GM23338 (cell line): ENCODE measurements around the gene DIAPH3. TPM values are rescaled to one million over a fixed set of nuclear protein-coding genes. Genes with fewer than 3 reads are reported as not detected.

ENCODE experiments used
- ATAC-seq: fragments of 200-7000 bp; cut with Tn5 transposase; 3 replicates; pipeline ENCODE4 v1.9.1; 2020
- DNase-seq: peaks from one replicate; pipeline ENCODE4 v3.0.0-alpha.2; 2015; ENCODE audit warnings: low spot score
- H2AFZ ChIP-seq: fragments of 200-600 bp; sonication (generic); 2 replicates; pipeline ENCODE4 v1.8.0; 2016; ENCODE audit warnings: antibody characterized with exemption, mild to moderate bottlenecking, moderate library complexity
- H3F3A ChIP-seq: fragments of 200-600 bp; sonication (generic); replicated peaks from 2 replicates; pipeline ENCODE4 v1.8.0; 2017; ENCODE audit warnings: antibody characterized with exemption, mixed run types, low read depth
- H3K27ac ChIP-seq: fragments of 200-600 bp; sonication (generic); 2 replicates; pipeline ENCODE4 v1.6.1; 2016; ENCODE audit warnings: low read depth
- H3K27me3 ChIP-seq: fragments of 200-600 bp; sonication (generic); 2 replicates; pipeline ENCODE4 v1.8.0; 2016; ENCODE audit warnings: mild to moderate bottlenecking, mixed run types, moderate library complexity; ENCODE audit not compliant: insufficient read depth
- H3K36me3 ChIP-seq: fragments of 200-600 bp; sonication (generic); 2 replicates; pipeline ENCODE4 v1.8.0; 2016; ENCODE audit warnings: mild to moderate bottlenecking; ENCODE audit not compliant: insufficient read depth
- H3K4me1 ChIP-seq: fragments of 200-600 bp; sonication (generic); 2 replicates; pipeline ENCODE4 v1.8.0; 2016; ENCODE audit warnings: mild to moderate bottlenecking, moderate library complexity; ENCODE audit not compliant: insufficient read depth
- H3K4me2 ChIP-seq: fragments of 200-600 bp; sonication (generic); 2 replicates; pipeline ENCODE4 v1.7.1; 2017; ENCODE audit warnings: mixed run types
- H3K4me3 ChIP-seq: fragments of 200-600 bp; sonication (generic); 2 replicates; pipeline ENCODE4 v1.6.1; 2016; ENCODE audit warnings: mixed run types
- H3K79me2 ChIP-seq: fragments of 200-600 bp; sonication (generic); replicated peaks from 2 replicates; pipeline ENCODE4 v1.8.0; 2017; ENCODE audit warnings: mild to moderate bottlenecking; ENCODE audit not compliant: insufficient read depth
- H3K9me2 ChIP-seq: fragments of 200-600 bp; sonication (generic); 2 replicates; pipeline ENCODE4 v1.8.0; 2017; ENCODE audit not compliant: insufficient read depth
- H4K20me1 ChIP-seq: fragments of 200-600 bp; sonication (generic); replicated peaks from 2 replicates; pipeline ENCODE4 v1.8.0; 2017; ENCODE audit warnings: mild to moderate bottlenecking; ENCODE audit not compliant: insufficient read depth
- H3K27ac Mint-ChIP-seq: 2 replicates; pipeline ENCODE4 v1.8.0; 2020; ENCODE audit warnings: inconsistent platforms, mild to moderate bottlenecking, moderate library complexity, mixed read lengths
- H3K27me3 Mint-ChIP-seq: 3 replicates; pipeline ENCODE4 v1.8.0; 2022; ENCODE audit warnings: low read depth, mild to moderate bottlenecking, moderate library complexity, mixed read lengths, inconsistent platforms; ENCODE audit not compliant: insufficient read depth, poor library complexity
- H3K36me3 Mint-ChIP-seq: 3 replicates; pipeline ENCODE4 v1.8.0; 2021; ENCODE audit warnings: low read depth, mild to moderate bottlenecking, inconsistent platforms, moderate library complexity, mixed read lengths
- H3K4me1 Mint-ChIP-seq: 3 replicates; pipeline ENCODE4 v1.8.0; 2020; ENCODE audit warnings: mild to moderate bottlenecking, inconsistent platforms, mixed read lengths
- H3K4me3 Mint-ChIP-seq: 3 replicates; pipeline ENCODE4 v1.8.0; 2021; ENCODE audit warnings: moderate library complexity, mild to moderate bottlenecking, inconsistent platforms, mixed read lengths
- H3K9me3 Mint-ChIP-seq: 3 replicates; pipeline ENCODE4 v1.8.0; 2020; ENCODE audit warnings: moderate library complexity, mild to moderate bottlenecking, inconsistent platforms, mixed read lengths
- CREB1 ChIP-seq: fragments of 250-450 bp; sonication (Bioruptor Pico); IDR thresholded peaks from 2 replicates; pipeline ENCODE4 v1.5.0; 2020; ENCODE audit warnings: low read depth, mild to moderate bottlenecking, moderate library complexity
- EZH2phosphoT487 ChIP-seq: fragments of 200-600 bp; sonication (generic); IDR thresholded peaks from one replicate; pipeline ENCODE4 v1.8.1; 2018; ENCODE audit warnings: antibody characterized with exemption; ENCODE audit not compliant: unreplicated experiment
- JUNB ChIP-seq: IDR thresholded peaks from one replicate; pipeline ENCODE4 v1.6.1; 2016; ENCODE audit warnings: antibody characterized with exemption; ENCODE audit not compliant: unreplicated experiment
- POLR2AphosphoS5 ChIP-seq: IDR thresholded peaks from 2 replicates; pipeline ENCODE4 v1.6.1; 2016; ENCODE audit warnings: antibody characterized with exemption, low read depth
- polyA plus RNA-seq: library from polyadenylated mRNA; unstranded; fragments of >200 nt; fragmentation: Nextera tagmentation; extraction: Ambion mirVana; gene quantifications from 2 replicates; pipeline ENCODE4 v1.2.1, GENCODE V29; 2016
- total RNA-seq: library from RNA; depleted of rRNA; stranded (reverse); fragments of >200 nt; shearing (Covaris generic); gene quantifications from 2 replicates; pipeline ENCODE4 v1.2.3, GENCODE V29; 2014
- TF ChIP-seq, protein P1 (sequence below), 2 experiments: fragments of 200-600 bp in 1 of 2; sonication (generic) in 1 of 2; conservative IDR thresholded peaks; 2 replicates each; pipeline versions ENCODE4 v1.5.1 to v1.6.1; 2016 to 2017; ENCODE audit warnings: antibody characterized with exemption in 2 of 2, low read depth in 2 of 2, mild to moderate bottlenecking in 2 of 2, moderate library complexity in 1 of 2
- TF ChIP-seq, protein P2 (sequence below): IDR thresholded peaks from 2 replicates; pipeline ENCODE4 v1.6.1; 2016; ENCODE audit warnings: antibody characterized with exemption
- TF ChIP-seq, protein P3 (sequence below): IDR thresholded peaks from one replicate; pipeline ENCODE4 v1.6.1; 2018; ENCODE audit warnings: antibody characterized with exemption; ENCODE audit not compliant: unreplicated experiment
- TF ChIP-seq, protein P4 (sequence below): fragments of 250-450 bp; sonication (Bioruptor Pico); IDR thresholded peaks from 2 replicates; pipeline ENCODE4 v1.5.0; 2020; ENCODE audit warnings: mild to moderate bottlenecking, moderate library complexity

Gene DIAPH3
- total and polyA plus RNA-seq, 2 experiments from 2014 or later, result 23.4 to 30.2 TPM

DNA sequence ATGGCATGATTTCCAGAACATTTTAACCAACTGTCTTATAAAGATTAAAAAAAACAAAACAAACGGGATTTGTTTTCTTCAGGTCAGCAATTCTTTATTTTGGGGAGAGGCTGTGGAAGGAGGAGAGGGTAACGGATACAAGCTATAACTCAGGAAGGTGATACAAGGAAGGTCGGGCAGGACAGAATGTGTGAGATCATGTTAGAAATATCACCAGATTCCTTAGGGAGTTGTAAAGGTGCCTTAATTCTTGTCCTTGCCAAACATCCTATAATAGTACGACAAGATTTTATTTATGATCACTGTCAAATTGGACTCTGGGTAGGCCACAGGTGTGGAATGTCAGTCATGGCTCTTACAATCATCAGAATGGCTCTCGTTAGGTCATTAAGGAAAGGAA, 503.1 kb downstream of the DIAPH3 start (continued):
- TF ChIP-seq, protein P1, sequence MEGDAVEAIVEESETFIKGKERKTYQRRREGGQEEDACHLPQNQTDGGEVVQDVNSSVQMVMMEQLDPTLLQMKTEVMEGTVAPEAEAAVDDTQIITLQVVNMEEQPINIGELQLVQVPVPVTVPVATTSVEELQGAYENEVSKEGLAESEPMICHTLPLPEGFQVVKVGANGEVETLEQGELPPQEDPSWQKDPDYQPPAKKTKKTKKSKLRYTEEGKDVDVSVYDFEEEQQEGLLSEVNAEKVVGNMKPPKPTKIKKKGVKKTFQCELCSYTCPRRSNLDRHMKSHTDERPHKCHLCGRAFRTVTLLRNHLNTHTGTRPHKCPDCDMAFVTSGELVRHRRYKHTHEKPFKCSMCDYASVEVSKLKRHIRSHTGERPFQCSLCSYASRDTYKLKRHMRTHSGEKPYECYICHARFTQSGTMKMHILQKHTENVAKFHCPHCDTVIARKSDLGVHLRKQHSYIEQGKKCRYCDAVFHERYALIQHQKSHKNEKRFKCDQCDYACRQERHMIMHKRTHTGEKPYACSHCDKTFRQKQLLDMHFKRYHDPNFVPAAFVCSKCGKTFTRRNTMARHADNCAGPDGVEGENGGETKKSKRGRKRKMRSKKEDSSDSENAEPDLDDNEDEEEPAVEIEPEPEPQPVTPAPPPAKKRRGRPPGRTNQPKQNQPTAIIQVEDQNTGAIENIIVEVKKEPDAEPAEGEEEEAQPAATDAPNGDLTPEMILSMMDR (conservative IDR thresholded peaks at IDR 0.05; ENCODE audit: low read depth in 2 of 2), result no peak
- no peak for TF ChIP-seq CREB1
- TF ChIP-seq, protein P2, sequence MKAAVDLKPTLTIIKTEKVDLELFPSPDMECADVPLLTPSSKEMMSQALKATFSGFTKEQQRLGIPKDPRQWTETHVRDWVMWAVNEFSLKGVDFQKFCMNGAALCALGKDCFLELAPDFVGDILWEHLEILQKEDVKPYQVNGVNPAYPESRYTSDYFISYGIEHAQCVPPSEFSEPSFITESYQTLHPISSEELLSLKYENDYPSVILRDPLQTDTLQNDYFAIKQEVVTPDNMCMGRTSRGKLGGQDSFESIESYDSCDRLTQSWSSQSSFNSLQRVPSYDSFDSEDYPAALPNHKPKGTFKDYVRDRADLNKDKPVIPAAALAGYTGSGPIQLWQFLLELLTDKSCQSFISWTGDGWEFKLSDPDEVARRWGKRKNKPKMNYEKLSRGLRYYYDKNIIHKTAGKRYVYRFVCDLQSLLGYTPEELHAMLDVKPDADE, result no peak

DNA sequence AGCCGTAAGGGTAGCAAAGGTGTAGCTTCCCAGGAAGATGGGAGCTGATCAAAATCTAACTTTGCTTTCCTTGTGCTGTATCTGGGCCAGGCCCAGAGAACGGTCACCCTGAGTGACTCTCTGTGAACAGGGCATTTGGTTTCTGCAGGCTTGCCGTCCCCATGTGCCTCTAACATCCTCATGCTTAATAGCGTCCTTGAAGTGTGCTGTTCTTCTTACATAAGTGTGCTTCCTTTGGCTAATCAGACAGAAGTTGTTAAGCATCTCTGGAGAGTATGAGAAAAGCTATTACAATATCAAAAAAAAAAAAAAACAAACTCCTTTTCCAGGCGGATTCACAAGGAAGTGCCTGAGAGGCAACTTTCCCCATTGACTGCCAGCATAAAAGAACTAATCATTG, 503.7 kb downstream of the DIAPH3 start:
- Mint-ChIP-seq H3K27me3 (no peaks in the 10 kb centered on the region), H3K36me3 (peaks cover 15% of the 10 kb centered on the region), H3K9me3 (no peaks in the 10 kb centered on the region), H3K4me1 (peaks cover 10% of the 10 kb centered on the region), H3K4me3 (no peak overlapping the region), H3K27ac (no peak overlapping the region)
- Histone ChIP-seq H3K4me2 (no peak overlapping the region), H3K4me1 (peaks cover 10% of the 10 kb centered on the region), H3K27ac (no peak overlapping the region), H3K27me3 (no peaks in the 10 kb centered on the region), H3F3A (no peaks in the 10 kb centered on the region), H4K20me1 (no peaks in the 10 kb centered on the region), H3K9me2 (no peaks in the 10 kb centered on the region), H2AFZ (no peak overlapping the region), H3K36me3 (no peaks in the 10 kb centered on the region), H3K79me2 (no peaks in the 10 kb centered on the region), H3K4me3 (no peak overlapping the region)
- no peak for DNase-seq
- TF ChIP-seq, protein P2, result no peak
- no peak for TF ChIP-seq POLR2AphosphoS5
- TF ChIP-seq, protein P3, sequence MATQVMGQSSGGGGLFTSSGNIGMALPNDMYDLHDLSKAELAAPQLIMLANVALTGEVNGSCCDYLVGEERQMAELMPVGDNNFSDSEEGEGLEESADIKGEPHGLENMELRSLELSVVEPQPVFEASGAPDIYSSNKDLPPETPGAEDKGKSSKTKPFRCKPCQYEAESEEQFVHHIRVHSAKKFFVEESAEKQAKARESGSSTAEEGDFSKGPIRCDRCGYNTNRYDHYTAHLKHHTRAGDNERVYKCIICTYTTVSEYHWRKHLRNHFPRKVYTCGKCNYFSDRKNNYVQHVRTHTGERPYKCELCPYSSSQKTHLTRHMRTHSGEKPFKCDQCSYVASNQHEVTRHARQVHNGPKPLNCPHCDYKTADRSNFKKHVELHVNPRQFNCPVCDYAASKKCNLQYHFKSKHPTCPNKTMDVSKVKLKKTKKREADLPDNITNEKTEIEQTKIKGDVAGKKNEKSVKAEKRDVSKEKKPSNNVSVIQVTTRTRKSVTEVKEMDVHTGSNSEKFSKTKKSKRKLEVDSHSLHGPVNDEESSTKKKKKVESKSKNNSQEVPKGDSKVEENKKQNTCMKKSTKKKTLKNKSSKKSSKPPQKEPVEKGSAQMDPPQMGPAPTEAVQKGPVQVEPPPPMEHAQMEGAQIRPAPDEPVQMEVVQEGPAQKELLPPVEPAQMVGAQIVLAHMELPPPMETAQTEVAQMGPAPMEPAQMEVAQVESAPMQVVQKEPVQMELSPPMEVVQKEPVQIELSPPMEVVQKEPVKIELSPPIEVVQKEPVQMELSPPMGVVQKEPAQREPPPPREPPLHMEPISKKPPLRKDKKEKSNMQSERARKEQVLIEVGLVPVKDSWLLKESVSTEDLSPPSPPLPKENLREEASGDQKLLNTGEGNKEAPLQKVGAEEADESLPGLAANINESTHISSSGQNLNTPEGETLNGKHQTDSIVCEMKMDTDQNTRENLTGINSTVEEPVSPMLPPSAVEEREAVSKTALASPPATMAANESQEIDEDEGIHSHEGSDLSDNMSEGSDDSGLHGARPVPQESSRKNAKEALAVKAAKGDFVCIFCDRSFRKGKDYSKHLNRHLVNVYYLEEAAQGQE, result no peak
- no peak for TF ChIP-seq EZH2phosphoT487
- no peak for TF ChIP-seq JUNB
- TF ChIP-seq, protein P4, sequence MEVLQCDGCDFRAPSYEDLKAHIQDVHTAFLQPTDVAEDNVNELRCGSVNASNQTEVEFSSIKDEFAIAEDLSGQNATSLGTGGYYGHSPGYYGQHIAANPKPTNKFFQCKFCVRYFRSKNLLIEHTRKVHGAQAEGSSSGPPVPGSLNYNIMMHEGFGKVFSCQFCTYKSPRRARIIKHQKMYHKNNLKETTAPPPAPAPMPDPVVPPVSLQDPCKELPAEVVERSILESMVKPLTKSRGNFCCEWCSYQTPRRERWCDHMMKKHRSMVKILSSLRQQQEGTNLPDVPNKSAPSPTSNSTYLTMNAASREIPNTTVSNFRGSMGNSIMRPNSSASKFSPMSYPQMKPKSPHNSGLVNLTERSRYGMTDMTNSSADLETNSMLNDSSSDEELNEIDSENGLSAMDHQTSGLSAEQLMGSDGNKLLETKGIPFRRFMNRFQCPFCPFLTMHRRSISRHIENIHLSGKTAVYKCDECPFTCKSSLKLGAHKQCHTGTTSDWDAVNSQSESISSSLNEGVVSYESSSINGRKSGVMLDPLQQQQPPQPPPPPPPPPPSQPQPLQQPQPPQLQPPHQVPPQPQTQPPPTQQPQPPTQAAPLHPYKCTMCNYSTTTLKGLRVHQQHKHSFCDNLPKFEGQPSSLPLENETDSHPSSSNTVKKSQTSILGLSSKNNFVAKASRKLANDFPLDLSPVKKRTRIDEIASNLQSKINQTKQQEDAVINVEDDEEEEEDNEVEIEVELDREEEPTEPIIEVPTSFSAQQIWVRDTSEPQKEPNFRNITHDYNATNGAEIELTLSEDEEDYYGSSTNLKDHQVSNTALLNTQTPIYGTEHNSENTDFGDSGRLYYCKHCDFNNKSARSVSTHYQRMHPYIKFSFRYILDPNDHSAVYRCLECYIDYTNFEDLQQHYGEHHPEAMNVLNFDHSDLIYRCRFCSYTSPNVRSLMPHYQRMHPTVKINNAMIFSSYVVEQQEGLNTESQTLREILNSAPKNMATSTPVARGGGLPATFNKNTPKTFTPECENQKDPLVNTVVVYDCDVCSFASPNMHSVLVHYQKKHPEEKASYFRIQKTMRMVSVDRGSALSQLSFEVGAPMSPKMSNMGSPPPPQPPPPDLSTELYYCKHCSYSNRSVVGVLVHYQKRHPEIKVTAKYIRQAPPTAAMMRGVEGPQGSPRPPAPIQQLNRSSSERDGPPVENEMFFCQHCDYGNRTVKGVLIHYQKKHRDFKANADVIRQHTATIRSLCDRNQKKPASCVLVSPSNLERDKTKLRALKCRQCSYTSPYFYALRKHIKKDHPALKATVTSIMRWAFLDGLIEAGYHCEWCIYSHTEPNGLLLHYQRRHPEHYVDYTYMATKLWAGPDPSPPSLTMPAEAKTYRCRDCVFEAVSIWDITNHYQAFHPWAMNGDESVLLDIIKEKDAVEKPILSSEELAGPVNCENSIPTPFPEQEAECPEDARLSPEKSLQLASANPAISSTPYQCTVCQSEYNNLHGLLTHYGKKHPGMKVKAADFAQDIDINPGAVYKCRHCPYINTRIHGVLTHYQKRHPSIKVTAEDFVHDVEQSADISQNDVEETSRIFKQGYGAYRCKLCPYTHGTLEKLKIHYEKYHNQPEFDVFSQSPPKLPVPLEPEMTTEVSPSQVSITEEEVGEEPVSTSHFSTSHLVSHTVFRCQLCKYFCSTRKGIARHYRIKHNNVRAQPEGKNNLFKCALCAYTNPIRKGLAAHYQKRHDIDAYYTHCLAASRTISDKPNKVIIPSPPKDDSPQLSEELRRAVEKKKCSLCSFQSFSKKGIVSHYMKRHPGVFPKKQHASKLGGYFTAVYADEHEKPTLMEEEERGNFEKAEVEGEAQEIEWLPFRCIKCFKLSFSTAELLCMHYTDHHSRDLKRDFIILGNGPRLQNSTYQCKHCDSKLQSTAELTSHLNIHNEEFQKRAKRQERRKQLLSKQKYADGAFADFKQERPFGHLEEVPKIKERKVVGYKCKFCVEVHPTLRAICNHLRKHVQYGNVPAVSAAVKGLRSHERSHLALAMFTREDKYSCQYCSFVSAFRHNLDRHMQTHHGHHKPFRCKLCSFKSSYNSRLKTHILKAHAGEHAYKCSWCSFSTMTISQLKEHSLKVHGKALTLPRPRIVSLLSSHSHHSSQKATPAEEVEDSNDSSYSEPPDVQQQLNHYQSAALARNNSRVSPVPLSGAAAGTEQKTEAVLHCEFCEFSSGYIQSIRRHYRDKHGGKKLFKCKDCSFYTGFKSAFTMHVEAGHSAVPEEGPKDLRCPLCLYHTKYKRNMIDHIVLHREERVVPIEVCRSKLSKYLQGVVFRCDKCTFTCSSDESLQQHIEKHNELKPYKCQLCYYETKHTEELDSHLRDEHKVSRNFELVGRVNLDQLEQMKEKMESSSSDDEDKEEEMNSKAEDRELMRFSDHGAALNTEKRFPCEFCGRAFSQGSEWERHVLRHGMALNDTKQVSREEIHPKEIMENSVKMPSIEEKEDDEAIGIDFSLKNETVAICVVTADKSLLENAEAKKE (CRISPR knock-in tag), result no peak
- no peak for ATAC-seq
